NOMO-1 treated with dmso at 0.1 percent for 144 hours (cell line): ENCODE measurements around the gene DCTN5.
"Not testable (repeated sequence)": the region's sequence is repeated elsewhere in the genome, so short reads cannot be mapped to it uniquely, and the experiment has no call there.

Experiments used
- DNase-seq: peaks from one replicate; lab custom pipeline; 2025; ENCODE audit not compliant: unreplicated experiment; lab: John Stamatoyannopoulos, UW

DCTN5 gene

DNA sequence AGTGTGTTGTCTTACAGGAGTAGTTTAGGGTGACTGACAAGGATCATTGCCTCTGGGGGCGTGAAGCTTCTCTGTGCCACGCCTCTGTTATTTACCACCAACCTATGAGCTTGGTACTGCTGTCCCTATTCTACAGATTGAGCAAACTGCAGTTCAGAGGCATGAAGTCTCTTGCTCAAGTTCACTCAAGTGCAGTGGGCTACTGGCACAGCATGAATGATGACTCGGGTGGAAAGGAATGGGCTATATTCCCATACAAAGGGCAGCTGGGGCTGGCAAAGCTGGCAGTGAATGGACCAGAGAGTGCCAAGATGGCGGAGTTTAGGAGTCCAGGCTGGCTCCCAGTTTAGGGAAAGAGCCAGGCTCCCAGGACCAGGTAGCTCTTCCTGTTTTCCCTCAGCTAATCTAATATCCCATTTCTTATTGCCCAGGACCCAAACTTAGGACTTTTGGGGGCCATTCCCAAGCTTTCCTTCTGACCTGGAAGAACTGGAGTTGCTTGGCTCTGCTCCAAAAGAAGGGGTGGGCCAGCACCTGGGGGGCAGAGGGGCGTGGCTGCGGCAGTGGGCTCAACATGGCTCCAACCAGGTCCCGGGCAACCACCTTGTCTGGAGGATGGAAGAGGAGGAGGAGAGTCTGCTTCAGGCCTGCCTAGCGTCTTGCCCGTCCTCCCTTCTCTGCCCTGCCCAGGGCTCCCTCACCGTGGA is 50.4 kb downstream of the DCTN5 start:
- no peak for DNase-seq

DNA sequence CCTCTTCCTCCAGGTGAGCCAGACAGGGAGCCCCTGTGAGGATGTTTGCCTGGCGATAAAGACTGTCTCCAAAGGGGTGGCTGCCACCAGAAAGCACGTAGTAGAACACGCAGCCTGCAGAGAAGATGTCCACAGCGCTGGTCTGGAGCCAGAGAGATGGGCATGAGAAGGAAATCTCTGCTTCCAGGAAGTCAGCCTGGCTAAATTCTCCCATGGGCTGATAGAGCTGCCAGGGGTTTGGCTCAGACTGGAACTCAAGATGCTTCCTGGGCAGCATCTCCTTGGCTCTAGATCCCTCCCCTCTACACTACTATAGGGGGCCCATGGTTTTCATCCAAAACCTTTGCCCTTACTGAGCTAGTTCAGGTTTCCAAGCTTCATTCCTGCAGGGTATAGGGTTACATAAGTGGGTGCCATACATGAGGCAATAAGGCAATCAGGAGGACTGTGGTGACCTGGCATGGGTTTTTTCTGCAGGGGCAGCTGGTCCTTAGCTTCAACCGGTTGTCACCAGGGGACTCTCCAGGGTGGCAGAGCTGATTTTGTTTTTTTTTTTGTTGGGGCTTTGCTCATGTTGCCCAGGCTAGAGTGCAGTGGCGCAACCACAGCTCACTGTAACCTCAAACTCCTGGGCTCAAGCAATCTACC is 51.0 kb downstream of the DCTN5 start:
- no peak for DNase-seq

DNA sequence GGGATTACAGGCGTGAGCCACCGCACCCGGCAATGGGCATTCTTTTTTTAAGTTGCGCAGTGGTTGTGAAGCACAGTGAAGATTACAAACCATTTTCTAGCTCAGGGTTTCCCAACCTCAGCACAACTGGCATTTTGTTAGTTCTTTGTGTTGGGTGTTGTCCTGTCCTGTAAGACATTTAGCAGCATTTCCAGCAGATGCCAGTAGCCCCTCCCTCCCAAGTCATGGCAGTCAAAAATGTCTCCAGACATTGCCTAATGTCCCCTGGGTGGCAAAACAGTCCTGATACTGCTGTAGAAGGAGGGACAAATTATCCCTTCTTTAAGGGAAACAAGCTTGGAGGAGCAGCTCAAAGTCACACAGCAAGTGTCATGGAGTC is 53.0 kb downstream of the DCTN5 start:
- no peak for DNase-seq

DNA sequence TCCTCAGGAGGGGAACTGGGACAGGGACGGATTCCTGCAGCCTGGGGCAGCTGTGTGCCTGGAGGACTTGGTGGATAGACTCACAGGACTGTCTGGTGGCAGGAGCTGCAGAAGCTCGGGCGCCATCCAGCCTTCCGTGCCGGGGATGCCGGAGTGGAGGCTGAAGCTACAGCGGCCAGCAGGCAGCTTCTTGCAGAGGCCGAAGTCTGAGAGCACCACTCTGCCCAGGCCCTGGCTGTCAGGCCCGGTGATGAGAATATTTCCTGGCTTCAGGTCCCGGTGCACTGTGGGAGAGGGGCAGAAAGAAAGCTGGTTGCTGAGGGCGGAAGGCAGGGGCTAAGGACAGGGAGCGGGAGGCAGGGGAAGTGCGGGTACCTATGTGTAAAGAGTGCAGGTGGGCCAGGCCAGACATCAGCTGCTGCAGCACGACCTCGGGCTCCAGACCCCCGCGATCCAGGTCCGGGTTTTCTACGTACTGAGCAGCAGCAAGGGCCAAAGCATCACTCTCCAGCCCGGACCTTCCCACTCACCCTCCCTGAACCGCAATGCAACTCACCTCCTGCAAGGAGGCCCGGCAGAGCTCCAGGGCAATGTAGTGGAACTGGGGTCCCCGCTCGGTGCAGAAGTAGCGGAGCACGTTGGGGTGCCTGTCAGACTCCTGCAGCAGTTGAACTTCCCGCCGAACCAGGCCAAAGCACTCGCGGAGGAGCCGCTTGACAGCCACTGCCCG is 53.5 kb downstream of the DCTN5 start:
- no peak for DNase-seq

DNA sequence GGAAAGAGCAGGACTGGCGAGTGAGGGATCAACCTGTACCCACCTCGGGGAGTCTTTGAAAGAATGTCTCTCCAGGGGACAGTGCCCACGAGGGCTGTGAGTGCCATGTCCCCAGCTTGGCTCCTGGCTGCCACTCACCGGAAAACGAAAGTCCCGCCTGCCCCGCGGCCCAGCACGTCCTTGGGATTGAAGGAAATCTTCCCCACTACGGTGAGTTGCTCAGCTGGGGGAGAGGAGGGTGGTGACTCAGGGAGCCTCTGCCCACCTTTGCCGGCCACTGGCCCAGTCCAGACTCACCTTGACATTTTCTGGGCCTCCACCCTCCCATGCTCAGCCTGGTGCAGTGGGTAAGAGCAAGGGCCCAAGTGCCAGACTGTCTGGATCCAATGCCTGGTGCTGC is 54.5 kb downstream of the DCTN5 start:
- DNase-seq = no peak

DNA sequence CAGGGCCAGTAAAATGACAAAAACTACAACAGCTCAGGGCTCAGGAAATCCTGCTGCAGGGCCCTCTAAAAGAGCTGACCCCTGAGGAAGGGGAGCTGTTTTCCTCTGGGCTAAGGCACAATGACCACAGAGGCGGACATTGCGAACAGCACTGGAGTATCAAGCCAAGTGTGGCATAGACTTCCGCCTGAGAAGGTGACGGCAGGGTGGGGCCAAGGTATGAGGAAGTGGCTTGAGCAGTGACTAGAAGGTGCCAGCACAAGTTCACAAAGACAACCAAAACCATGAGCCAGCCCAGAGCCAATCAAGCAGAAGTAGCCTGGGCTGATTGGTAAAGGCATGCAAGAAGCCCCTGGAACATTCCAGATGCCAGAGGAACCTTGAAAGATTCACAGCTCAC is 57.8 kb downstream of the DCTN5 start:
- DNase-seq = peak; percentile 50

DNA sequence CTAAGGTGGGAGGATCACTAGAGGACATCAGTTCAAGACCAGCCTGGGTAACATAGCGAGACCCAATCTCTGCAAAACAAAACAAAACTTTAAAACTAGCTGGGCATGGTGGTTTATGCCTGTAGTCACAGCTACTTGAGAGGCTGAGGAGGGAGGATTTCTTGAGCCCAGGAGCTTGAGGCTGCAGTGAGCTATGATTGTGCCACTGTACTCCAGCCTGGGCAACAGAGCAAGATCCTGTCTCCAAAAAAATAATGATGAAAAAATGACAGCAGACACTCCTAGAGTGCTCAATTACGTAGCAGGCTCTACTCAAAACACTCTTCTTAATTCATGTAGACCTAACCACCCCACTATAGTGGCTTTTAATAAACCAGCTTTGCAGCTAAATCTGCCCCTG is 58.8 kb downstream of the DCTN5 start:
- DNase-seq = no peak

DNA sequence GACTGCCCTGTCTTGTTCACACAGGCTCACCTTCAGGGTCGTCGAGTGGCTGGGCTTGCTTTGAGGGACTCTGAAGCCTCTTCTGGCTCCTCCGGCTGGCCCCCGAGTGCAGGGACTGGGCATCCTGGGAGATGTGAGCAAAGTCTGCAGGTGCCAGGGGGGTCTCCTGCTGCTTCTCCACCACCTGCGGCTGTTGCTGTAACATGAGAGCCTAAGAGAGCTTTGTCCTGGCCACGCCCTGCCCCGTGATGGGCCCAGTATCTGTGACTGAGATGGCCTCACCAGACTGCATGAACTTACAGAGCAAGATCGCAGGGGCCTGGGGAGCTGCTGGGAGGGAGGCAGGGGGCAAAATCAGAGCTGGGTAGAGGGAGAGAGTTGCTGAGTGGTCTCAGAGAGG is 59.2 kb downstream of the DCTN5 start:
- DNase-seq = no peak

DNA sequence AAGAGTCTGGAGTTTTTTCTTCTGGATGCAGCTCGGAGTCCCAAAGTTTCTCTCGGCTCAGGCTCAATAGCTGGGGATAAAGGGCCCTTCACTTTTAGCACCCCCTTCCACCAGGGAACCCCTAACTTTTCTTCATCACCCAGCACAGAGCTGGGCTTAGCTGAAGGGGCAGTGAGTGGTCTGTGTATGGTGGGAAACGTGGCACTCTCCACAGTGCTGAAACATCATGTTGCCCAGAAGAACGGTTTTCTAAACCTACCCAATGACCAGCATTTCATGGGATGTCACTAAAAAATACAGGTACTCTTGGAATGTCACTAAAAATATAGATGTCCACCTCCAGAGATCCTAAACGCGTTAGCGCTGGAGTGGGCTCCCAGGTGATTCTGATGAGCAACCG is 59.8 kb downstream of the DCTN5 start:
- DNase-seq = no peak

DNA sequence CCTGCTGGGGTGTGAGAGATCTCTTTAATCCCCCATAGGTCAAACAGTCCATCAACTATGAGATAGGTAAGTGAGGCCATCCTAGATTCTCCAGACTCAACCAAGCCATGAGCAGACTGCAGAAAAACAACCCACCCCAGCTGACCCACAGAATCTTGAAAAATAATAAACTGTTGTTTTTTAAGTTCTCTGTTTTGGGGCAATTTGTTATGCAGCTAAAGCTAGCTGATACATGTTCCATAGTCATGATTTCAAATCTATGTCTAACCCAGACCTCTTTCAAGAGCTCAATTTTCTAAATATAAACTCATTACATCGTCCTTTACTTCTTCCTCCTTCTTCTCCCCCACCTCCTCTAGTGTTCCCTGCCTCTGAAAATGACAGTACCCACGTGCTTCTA is 61.7 kb downstream of the DCTN5 start:
- no peak for DNase-seq

DNA sequence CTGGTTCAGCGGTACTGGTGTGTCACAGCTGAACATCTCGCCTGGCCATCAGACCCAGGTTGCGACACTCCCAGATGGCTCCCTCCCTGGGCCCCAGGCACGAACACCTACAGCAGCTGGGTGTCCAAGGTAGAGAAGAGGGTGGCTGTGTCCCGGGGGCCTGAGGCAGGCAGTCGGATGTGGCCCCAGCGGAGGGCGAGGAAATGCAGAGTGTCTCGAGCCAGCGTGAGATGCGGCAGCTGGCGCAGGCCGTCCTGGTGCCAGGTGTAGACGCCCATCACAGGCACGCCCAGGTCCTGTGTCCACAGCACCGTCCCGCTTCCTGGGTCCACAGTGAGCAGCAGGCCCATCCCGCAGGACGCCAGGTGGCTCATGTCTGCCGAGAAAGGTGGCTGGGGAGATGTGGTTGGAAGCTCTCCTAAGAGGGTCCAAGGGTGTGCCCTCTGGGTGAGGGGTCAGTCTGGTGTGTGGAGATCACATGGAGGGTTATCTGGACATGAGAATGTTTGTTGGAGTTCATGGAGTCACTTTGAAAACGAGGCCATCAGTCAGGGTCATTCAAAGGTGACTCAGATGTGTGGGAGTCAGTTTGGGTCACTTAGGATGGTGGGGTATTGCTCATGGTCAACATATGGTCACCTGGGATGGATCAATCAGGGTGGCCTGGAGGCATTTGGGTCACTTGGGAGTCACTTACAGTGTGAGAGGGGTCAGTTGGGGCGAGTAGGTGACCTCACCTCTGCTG is 63.7 kb downstream of the DCTN5 start:
- DNase-seq = no peak

DNA sequence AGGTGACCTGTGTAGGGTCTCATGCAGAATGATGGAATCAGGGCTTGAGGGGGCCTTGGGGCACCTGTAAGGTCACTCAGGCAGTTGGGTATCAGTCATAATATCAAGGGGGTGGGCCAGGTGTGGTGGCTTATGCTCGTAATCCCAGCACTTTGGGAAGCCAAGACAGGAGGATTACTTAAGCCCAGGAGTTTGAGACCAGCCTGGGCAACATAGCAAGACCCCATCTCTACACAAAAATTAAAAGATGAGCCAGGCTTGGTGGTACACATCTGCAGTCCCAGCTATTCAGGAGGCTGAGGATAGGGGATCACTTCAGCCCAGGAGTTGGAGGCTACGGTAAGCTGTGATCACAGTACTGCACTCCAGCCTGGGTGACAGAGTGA is 64.2 kb downstream of the DCTN5 start:
- DNase-seq = no peak

DNA sequence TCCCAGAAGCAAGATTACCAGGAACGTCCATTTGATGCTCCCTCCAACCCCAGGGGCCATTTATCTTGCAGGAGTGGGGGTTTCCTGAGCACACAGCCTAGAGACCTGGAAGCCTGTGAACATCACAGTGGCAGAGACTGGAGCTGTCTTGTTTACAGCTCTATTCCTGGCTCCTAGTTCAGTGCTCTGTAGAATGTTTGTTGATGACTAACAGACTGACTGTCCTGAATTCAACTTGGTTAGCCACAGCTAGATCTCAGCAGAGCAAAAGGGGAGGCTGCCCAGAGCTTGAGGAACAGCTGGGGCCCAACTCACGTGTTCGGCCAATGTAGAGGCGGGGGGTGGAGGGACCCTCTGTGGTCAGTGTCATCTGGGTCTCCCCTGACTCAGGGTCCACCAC is 65.2 kb downstream of the DCTN5 start:
- no peak for DNase-seq

DNA sequence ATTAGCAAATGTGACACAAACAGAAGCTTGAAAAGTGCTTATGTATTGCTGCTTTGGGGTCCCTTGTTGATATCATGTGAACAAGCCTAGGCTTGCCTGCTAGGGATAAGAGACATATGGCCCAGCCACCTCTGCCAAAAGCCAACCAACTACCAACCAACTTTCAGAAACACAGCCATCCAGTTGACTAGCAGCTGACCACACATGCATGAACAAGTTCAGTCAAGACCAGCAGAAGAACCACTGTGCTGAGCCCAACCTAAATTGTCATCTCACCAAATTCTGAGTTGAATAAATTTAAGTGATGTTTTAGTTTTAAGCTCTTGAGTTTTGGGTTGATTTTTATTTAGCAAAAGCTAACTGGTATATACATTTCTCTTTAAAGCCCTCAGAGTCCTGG is 68.3 kb downstream of the DCTN5 start:
- DNase-seq = no peak

DNA sequence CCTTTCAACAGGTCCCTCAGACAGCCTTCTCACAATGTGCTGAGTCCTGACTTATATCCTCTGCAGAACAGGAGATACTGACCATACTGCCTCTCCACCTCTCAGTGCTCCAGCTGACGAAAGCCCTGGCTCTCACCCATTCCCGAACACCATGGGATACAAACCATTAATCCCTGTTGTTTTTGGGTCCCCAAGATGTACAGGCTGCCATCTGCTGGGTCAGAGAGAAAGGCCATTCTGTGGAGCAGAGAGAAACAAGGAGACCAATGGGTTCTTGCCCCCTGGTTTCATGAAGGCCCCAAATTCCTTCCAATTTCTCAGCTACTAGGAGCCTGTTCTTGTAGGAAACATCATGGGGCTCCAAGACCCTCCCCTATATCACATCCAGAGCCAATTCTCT is 68.7 kb downstream of the DCTN5 start:
- no peak for DNase-seq

DNA sequence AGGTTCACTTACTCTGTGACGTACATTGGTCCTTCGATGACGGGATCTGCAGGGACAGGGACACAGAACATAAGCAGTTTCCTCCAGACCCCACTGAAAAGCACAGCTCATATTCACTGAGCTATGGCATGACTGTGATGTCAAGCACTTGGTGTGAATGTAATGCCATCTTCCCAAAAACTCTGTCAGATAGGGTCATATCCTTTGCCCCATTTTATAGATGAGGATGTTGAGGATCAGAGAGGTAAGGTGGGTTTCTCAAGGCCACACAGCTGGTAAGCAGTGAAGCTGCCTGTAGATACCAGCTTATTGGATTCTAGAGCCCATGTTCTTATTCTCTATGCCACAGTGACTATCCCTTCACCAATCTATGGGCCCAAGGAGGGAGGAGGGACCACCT is 69.2 kb downstream of the DCTN5 start:
- no peak for DNase-seq

DNA sequence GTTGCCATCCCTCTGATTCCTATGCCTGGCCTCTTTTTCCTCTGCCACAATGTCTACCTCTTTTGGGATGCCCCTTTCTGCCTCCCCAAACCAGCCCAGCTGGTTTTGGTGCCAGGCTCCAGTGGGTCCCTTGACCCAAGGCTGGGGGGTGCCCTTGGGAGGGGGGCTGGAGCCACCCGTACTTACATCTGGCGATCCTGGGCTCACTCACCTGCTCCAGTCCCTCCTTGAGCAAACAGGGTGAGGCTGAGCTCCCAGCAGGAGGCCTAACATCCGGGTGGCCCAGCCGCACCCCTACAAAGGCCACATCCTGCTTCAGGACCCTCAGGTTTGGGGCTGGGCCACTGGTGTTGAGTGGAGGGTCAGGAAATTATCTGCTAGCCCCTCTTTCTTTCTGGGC is 70.5 kb downstream of the DCTN5 start:
- no peak for DNase-seq

DNA sequence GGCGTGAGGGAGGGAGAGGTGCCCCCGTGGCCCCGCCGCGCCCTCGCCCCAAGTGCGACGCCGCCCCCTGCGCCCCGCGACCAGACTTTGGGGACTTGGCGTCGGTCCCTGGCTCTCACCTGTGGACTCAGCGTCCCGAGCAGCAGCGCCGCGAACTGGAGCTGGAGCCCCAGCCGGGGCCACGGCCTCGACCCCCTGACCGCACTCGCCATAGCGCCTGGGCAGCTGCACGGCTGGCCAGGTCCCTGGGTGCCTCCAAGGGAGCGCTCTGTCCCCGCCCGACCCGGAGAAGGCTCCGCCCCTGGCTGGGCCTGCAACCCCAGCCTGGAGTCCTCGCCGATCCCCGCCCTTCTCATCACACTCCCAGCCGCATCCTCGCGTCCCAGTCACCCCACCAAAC is 71.7 kb downstream of the DCTN5 start, which contains the start of gene ERN2:
Gene ERN2, minus strand, starts transcription at position 247 of the 400 bp plus-strand sequence. Its CDS starts 35 bp downstream, at position 212.
- DNase-seq = no peak

DNA sequence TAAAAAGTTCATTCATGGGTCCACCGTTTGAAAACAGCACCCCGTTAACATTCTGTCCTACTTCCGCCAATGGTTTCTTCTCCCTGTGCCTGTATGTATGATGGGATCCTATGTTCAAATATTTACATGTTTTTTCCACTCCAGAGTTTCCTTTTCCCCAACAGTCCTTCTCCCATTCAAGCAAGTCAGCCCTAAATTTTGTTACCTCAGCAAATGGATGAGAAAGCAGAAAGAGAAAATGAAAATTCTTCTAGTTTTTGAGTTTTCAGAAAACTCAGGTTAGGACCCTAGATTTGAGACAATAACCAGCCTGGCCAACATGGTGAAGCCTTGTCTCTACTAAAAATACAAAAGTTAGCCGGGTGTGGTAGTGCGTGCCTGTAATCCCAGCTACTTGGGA is 75.2 kb downstream of the DCTN5 start:
- no peak for DNase-seq

DNA sequence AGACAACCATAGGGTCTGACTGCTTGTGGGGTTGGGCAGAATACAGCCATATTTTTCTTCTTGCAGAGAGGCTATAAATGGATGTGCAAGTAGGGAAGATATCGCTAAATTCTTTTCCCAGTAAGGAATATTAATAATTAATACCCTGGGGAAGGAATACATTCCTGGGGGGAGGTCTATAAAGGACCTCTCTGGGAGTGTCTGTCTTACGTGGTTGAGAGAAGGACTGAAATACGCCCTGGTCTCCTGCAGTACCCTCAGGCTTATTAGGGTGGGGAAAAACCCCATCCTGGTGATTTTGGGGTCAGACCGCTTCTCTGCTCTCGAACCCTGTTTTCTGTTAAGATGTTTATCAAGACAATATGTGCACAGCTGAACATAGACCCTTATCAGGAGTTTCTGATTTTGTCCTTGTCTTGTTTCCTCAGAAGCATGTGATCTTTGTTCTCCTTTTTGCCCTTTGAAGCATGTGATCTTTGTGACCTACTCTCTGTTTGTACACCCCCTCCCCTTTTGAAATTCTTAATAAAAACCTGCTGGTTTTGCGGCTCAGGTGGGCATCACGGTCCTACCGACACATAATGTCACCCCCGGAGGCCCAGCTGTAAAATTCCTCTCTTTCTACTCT is 81.5 kb downstream of the DCTN5 start:
- DNase-seq = not testable (repeated sequence)

DNA sequence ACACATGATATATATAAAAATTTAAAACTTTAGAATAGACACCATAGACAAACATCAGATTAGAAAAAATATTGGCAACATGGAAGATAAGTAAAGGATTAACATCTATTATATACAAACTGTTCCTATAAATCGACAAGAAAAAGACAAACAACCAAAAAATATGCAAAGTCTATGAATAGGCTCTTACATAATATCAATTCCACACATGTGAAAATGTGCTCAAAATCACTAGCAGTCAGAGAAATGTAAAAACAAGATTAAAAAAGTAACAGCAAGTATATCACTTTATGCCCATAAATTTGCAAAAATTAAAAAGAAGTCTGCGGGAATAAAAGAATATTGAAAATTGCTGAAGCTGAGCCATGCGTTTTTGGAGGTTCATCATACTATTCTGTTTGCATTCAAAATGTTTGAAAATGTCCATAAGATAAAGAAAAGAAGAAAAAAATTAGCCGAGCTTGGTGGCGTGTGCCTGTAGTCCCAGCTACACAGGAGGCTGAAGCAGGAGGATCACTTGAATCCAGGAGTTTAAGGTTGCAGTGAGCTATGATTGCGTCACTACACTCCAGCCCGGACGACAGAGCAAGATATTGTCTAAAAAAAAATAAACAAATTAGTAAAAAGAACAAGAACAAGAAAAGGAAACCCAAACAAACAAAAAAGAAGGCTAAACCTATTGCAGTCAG is 83.0 kb downstream of the DCTN5 start:
- no peak for DNase-seq
